ENCODE measurements around the gene NIPAL4. TPM values are rescaled to one million over a fixed set of nuclear protein-coding genes. Genes with fewer than 3 reads are reported as not detected.
"Not testable (repeated sequence)": the region's sequence is repeated elsewhere in the genome, so short reads cannot be mapped to it uniquely, and the experiment has no call there.

The NIPAL4 gene
- total RNA-seq (2022) (2.7 and 3.2 TPM in 2 replicates), Bru-seq, nascent RNA (percentile 37 among the genes with signal in this experiment), BruChase-seq, experiment 1, labeled RNA remaining after a 6-hour chase (percentile 28 among the genes with signal in this experiment), BruChase-seq, experiment 2, labeled RNA remaining after a 2-hour chase (percentile 44 among the genes with signal in this experiment)
- long read RNA-seq, partial matches to known transcripts: 0 of 3 reads
- long read RNA-seq, other reads (novel, unspliced or antisense): 0 of 3 reads

DNA sequence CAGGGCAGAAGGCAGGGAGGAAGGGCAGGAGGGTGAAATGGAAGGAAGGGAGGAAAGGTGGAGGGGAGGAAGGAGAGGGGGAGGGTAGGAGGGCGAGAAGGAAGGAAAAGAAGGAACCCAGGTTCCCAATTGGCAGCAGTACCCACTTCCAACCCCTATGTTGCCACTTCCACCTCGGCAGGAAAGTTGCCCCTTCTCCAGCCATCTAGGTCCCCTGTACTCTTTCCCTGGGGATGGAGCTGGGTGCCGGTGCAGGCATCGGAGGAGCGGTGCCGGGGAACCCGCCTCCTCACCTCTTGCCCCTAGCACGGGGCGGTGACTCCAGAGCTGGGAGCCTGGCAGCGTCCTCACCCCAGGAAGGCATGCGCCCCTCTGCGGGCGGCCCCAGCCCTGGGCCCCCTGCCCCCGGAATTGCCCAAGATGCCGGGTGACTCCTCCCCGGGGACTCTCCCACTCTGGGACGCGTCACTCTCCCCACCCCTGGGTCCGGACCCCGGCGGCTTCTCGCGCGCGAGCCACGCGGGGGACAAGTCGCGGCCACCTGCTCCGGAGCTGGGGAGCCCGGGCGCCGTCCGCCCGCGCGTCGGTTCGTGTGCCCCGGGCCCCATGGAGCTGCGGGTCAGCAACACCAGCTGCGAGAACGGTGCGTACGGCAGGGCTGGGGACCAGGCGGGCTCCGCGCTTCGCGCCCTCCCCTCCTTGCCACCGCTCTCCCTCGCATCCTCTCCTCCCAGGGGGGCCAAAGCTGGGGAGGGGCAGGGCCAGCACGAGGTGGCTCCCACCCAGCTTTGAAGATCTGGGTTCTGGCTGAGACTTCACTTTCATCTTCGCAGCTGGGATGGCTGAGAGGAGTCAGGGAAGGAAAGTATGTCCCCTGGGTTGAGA, at the start of gene NIPAL4:
Gene NIPAL4 (plus strand): TSS at position 499 of the 885 bp plus-strand sequence. CDS start 108 bp downstream, at position 607.
- no TSS peak for BruUV-seq (replicated peaks)
- CTCF ChIA-PET: interaction anchor here (0.6 to 1.8 kb wide), 5 partner anchors 8 to 52 kb away, joined by 3 to 5 read pairs (median 3); no protein-coding TSS in a partner anchor
- H3K9me3 Mint-ChIP-seq (ENCODE audit: low read depth, unreplicated experiment): no peaks in the 10 kb centered on the region
- intact Hi-C loops (cut with micrococcal nuclease; ENCODE audit: unreplicated experiment): no loop called here
- no peaks in the 10 kb centered on the region for H3K27me3 Mint-ChIP-seq (ENCODE audit: unreplicated experiment)
- H3K27ac Mint-ChIP-seq (ENCODE audit: unreplicated experiment): peak within 1 kb of the TSS; percentile 30
- peaks cover 17% of the 10 kb centered on the region for H3K36me3 Mint-ChIP-seq (ENCODE audit: insufficient read depth, unreplicated experiment)
- DNase-seq: peak; percentile 59
- H3K4me3 Mint-ChIP-seq (ENCODE audit: low read depth, unreplicated experiment): peak within 1 kb of the TSS; percentile 70
- H3K4me1 Mint-ChIP-seq (ENCODE audit: low read depth, unreplicated experiment): peaks cover 16% of the 10 kb centered on the region
- TF ChIP-seq, protein P1, sequence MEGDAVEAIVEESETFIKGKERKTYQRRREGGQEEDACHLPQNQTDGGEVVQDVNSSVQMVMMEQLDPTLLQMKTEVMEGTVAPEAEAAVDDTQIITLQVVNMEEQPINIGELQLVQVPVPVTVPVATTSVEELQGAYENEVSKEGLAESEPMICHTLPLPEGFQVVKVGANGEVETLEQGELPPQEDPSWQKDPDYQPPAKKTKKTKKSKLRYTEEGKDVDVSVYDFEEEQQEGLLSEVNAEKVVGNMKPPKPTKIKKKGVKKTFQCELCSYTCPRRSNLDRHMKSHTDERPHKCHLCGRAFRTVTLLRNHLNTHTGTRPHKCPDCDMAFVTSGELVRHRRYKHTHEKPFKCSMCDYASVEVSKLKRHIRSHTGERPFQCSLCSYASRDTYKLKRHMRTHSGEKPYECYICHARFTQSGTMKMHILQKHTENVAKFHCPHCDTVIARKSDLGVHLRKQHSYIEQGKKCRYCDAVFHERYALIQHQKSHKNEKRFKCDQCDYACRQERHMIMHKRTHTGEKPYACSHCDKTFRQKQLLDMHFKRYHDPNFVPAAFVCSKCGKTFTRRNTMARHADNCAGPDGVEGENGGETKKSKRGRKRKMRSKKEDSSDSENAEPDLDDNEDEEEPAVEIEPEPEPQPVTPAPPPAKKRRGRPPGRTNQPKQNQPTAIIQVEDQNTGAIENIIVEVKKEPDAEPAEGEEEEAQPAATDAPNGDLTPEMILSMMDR (IDR thresholded peaks at IDR 0.05; ENCODE audit: unreplicated experiment): no peak

DNA sequence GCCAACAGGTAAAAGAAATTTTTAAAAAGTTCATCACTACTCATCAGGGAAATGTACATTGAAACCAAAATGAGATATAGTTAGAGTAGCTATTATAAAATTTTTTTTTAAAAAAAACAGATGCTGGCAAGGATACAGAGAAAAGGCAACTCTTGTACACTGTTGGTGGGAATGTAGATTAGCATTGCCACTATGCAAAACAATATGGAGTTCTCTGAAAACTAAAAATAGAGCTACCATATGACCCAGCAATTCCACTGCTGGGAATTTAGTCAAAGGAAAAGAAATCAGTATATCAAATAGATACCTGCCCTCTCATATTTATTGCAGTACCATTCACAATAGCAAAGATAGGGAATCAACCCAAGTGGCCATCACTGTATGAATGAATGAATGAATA, 44.2 kb upstream of the NIPAL4 start:
- no TSS peak for BruUV-seq (replicated peaks)
- CTCF ChIA-PET: no interaction called here
- no peaks in the 10 kb centered on the region for H3K4me1 Mint-ChIP-seq (ENCODE audit: low read depth, unreplicated experiment)
- intact Hi-C loops (cut with micrococcal nuclease; ENCODE audit: unreplicated experiment): no loop called here
- no peak overlapping the region for H3K27ac Mint-ChIP-seq (ENCODE audit: unreplicated experiment)
- no peak overlapping the region for H3K4me3 Mint-ChIP-seq (ENCODE audit: low read depth, unreplicated experiment)
- no peak for DNase-seq
- peaks cover 14% of the 10 kb centered on the region for H3K9me3 Mint-ChIP-seq (ENCODE audit: low read depth, unreplicated experiment)
- H3K27me3 Mint-ChIP-seq (ENCODE audit: unreplicated experiment): peaks cover 9% of the 10 kb centered on the region
- TF ChIP-seq, protein P1 (IDR thresholded peaks at IDR 0.05; ENCODE audit: unreplicated experiment): no peak
- H3K36me3 Mint-ChIP-seq (ENCODE audit: insufficient read depth, unreplicated experiment): no peaks in the 10 kb centered on the region

DNA sequence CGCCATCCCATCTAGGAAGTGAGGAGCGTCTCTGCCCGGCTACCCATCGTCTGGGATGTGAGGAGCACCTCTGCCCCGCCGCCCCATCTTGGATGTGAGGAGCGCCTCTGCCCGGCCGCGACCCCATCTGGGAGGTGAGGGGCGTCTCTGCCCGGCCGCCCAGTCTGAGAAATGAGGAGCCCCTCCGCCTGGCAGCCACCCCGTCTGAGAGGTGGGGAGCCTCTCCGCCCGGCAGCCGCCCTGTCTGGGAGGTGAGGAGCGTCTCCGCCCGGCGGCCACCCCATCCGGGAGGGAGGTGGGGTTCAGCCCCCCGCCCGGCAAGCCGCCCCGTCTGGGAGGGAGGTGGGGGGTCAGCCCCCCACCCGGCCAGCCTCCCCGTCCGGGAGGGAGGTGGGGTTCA, 40.5 kb upstream of the NIPAL4 start:
- CTCF ChIA-PET; H3K4me1 Mint-ChIP-seq (ENCODE audit: low read depth, unreplicated experiment); BruUV-seq (replicated peaks): not testable (repeated sequence)

DNA sequence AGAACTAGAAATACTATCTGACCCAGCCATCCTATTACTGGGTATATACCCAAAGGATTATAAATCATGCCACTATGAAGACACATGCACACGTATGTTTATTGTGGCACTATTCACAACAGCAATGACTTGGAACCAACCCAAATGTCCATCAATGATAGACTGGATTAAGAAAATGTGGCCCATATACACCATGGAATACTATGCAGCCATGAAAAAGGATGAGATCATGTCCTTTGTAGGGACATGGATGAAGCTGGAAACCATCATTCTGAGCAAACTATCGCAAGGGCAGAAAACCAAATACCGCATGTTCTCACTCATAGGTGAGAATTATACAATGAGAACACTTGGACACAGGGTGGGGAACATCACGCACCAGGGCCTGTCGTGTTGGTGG, 30.1 kb upstream of the NIPAL4 start:
- DNase-seq; H3K4me3 Mint-ChIP-seq (ENCODE audit: low read depth, unreplicated experiment); H3K9me3 Mint-ChIP-seq (ENCODE audit: low read depth, unreplicated experiment); intact Hi-C loops (cut with micrococcal nuclease; ENCODE audit: unreplicated experiment); H3K27ac Mint-ChIP-seq (ENCODE audit: unreplicated experiment); BruUV-seq (replicated peaks); H3K36me3 Mint-ChIP-seq (ENCODE audit: insufficient read depth, unreplicated experiment); H3K4me1 Mint-ChIP-seq (ENCODE audit: low read depth, unreplicated experiment); CTCF ChIA-PET: not testable (repeated sequence)
- peaks cover 14% of the 10 kb centered on the region for H3K27me3 Mint-ChIP-seq (ENCODE audit: unreplicated experiment)

More for the DNA sequence above, 40.5 kb upstream of the NIPAL4 start:
- H3K27ac Mint-ChIP-seq (ENCODE audit: unreplicated experiment); H3K9me3 Mint-ChIP-seq (ENCODE audit: low read depth, unreplicated experiment); H3K4me3 Mint-ChIP-seq (ENCODE audit: low read depth, unreplicated experiment); DNase-seq; intact Hi-C loops (cut with micrococcal nuclease; ENCODE audit: unreplicated experiment); H3K36me3 Mint-ChIP-seq (ENCODE audit: insufficient read depth, unreplicated experiment); H3K27me3 Mint-ChIP-seq (ENCODE audit: unreplicated experiment): not testable (repeated sequence)

DNA sequence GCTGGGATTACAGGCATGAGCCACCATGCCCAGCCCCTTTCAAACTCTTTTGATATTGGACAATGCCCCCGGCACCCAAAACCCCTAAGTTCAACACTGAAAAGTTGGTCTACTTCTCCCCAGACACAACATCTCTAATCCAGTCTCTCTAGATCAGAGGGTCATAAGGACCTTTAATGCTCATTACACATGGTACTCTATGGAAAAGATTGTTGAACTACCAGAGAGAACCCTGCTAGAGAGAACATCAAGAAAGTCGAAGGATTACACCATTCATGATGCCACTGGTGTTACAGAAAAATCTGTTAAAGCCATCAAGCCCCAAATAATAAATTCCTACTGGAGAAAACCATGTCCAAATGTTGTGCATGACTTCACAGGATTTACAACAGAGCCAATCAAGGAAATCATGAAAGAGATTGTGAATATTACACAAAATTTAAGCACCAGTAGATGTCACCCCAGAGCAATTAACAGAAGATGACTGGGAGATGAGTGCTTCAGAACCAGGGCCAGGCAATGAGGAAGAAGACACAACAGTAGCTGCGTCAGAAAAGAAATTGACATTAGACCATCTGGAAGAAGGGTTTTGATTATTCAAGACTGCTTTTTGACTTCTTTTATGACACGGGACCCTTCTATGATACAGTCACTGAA, 28.3 kb upstream of the NIPAL4 start:
- no TSS peak for BruUV-seq (replicated peaks)
- no peaks in the 10 kb centered on the region for H3K4me1 Mint-ChIP-seq (ENCODE audit: low read depth, unreplicated experiment)
- peak; percentile 52 for DNase-seq

More for the DNA sequence above, 28.3 kb upstream of the NIPAL4 start:
- intact Hi-C loops (cut with micrococcal nuclease; ENCODE audit: unreplicated experiment): loop anchor here (1.0 to 2.0 kb wide), 4 partner anchors 40 to 287 kb away; no protein-coding TSS in a partner anchor
- CTCF ChIA-PET: interaction anchor here (0.7 to 1.5 kb wide), 10 partner anchors 16 to 508 kb away, joined by 3 to 10 read pairs (median 4); no protein-coding TSS in a partner anchor
- Mint-ChIP-seq H3K9me3 (ENCODE audit: low read depth, unreplicated experiment) (no peaks in the 10 kb centered on the region), H3K36me3 (ENCODE audit: insufficient read depth, unreplicated experiment) (no peaks in the 10 kb centered on the region), H3K4me3 (ENCODE audit: low read depth, unreplicated experiment) (no peak overlapping the region), H3K27ac (ENCODE audit: unreplicated experiment) (no peak overlapping the region), H3K27me3 (ENCODE audit: unreplicated experiment) (peaks cover 3% of the 10 kb centered on the region)
- TF ChIP-seq, protein P1 (IDR thresholded peaks at IDR 0.05; ENCODE audit: unreplicated experiment): peak; percentile 48

All from Calu3 (cell line).